GM12892 (cell line): ENCODE results near the gene QPCT.

Experiments used
- POLR2A ChIP-seq: IDR thresholded peaks from 2 replicates; pipeline ENCODE4 v1.6.1; 2011; ENCODE audit warnings: low read depth, low read length, control low read depth
- POLR2AphosphoS5 ChIP-seq: IDR thresholded peaks from 2 replicates; pipeline ENCODE4 v1.6.1; 2011; ENCODE audit warnings: low read depth, low read length, control low read depth

- TF ChIP-seq POLR2AphosphoS5 = no peak
- no peak for TF ChIP-seq POLR2A
Measured at GRCh38 chr2:37349231-37349860, 4.9 kb downstream of the QPCT start.
